ENCODE results near the gene OPCML. TPM values are rescaled to one million over a fixed set of nuclear protein-coding genes. Genes with fewer than 3 reads are reported as not detected.

Gene OPCML
- total RNA-seq, 1 donor from 2014 or later, result not detected

GRCh38 chr11:132595246-132595645 lies 937.1 kb downstream of the OPCML start:
- H3K27me3 ChIP-seq, result no peaks in the 10 kb centered on the region
- no peak for DNase-seq (ENCODE audit: low spot score in 2 of 2)
- no peaks in the 10 kb centered on the region for H3K36me3 ChIP-seq
- no peak for TF ChIP-seq CTCF (IDR thresholded peaks at IDR 0.05)
- no peaks in the 10 kb centered on the region for H3K9me3 ChIP-seq
- H3K4me1 ChIP-seq, result no peaks in the 10 kb centered on the region
- H3K27ac ChIP-seq, result no peak overlapping the region
- H3K4me3 ChIP-seq, result no peak overlapping the region
- intact Hi-C loops (cut with DNase I), result no loop called here

- Histone ChIP-seq H3K27me3 (no peaks in the 10 kb centered on the region), H3K27ac (no peak overlapping the region), H3K36me3 (no peaks in the 10 kb centered on the region), H3K9me3 (no peaks in the 10 kb centered on the region), H3K4me1 (no peaks in the 10 kb centered on the region), H3K4me3 (no peak overlapping the region)
- intact Hi-C loops (cut with DNase I), result no loop called here
- DNase-seq (ENCODE audit: low spot score in 2 of 2), result no peak
- no peak for TF ChIP-seq CTCF (IDR thresholded peaks at IDR 0.05)
These were observed 941.3 kb downstream of the OPCML start for GRCh38 chr11:132590986-132591385.

GRCh38 chr11:132590554-132590953 lies 941.7 kb downstream of the OPCML start:
- intact Hi-C loops (cut with DNase I), result no loop called here
- DNase-seq (ENCODE audit: low spot score in 2 of 2), result no peak
- no peaks in the 10 kb centered on the region for H3K4me1 ChIP-seq
- H3K27me3 ChIP-seq, result no peaks in the 10 kb centered on the region
- no peaks in the 10 kb centered on the region for H3K36me3 ChIP-seq
- no peak for TF ChIP-seq CTCF (IDR thresholded peaks at IDR 0.05)
- H3K9me3 ChIP-seq, result no peaks in the 10 kb centered on the region
- no peak overlapping the region for H3K4me3 ChIP-seq
- H3K27ac ChIP-seq, result no peak overlapping the region

GRCh38 chr11:132589791-132590190 lies 942.5 kb downstream of the OPCML start:
- Histone ChIP-seq H3K36me3 (no peaks in the 10 kb centered on the region), H3K27me3 (no peaks in the 10 kb centered on the region), H3K9me3 (no peaks in the 10 kb centered on the region), H3K27ac (no peak overlapping the region), H3K4me3 (no peak overlapping the region), H3K4me1 (no peaks in the 10 kb centered on the region)
- intact Hi-C loops (cut with DNase I), result no loop called here
- no peak for DNase-seq (ENCODE audit: low spot score in 2 of 2)
- TF ChIP-seq CTCF (IDR thresholded peaks at IDR 0.05), result no peak

- no peak for TF ChIP-seq CTCF (IDR thresholded peaks at IDR 0.05)
- Histone ChIP-seq H3K27me3 (no peaks in the 10 kb centered on the region), H3K27ac (no peak overlapping the region), H3K36me3 (no peaks in the 10 kb centered on the region), H3K4me3 (no peak overlapping the region), H3K9me3 (no peaks in the 10 kb centered on the region), H3K4me1 (no peaks in the 10 kb centered on the region)
- DNase-seq (ENCODE audit: low spot score in 2 of 2), result no peak
- intact Hi-C loops (cut with DNase I), result no loop called here
These were observed 943.9 kb downstream of the OPCML start for GRCh38 chr11:132588366-132588765.

- DNase-seq (ENCODE audit: low spot score in 2 of 2), result no peak
- Histone ChIP-seq H3K27me3 (no peaks in the 10 kb centered on the region), H3K4me3 (no peak overlapping the region), H3K27ac (no peak overlapping the region), H3K4me1 (no peaks in the 10 kb centered on the region), H3K9me3 (no peaks in the 10 kb centered on the region), H3K36me3 (no peaks in the 10 kb centered on the region)
- TF ChIP-seq CTCF (IDR thresholded peaks at IDR 0.05), result no peak
- intact Hi-C loops (cut with DNase I), result no loop called here
These were observed 944.6 kb downstream of the OPCML start for GRCh38 chr11:132587716-132588115.
